GM11168 (cell line): Measurements from ENCODE around the gene CTRL.

ENCODE experiments used
- in situ Hi-C: fragments of 300-500 bp; cut with MboI; formaldehyde crosslinking; loops from one replicate; pipeline ENCODE4 v1.12.0; 2022; ENCODE audit warnings: low sequenced_read_pairs; ENCODE audit not compliant: unreplicated experiment

Gene CTRL

GRCh38 chr16:67897231-67897630, 34.4 kb downstream of the CTRL start:
- in situ Hi-C loops = no loop called here

GRCh38 chr16:67893743-67894399, 37.8 kb downstream of the CTRL start:
- in situ Hi-C loops = no loop called here

GRCh38 chr16:67892899-67893742, 38.5 kb downstream of the CTRL start, which contains the start of gene PSKH1:
Gene PSKH1 (plus strand): TSS chr16:67893254. CDS start chr16:67908750, 15,496 bp downstream.
- in situ Hi-C loops = no loop called here

- in situ Hi-C loops = no loop called here
Observed at GRCh38 chr16:67892375-67892774, 39.3 kb downstream of the CTRL start.

DNA sequence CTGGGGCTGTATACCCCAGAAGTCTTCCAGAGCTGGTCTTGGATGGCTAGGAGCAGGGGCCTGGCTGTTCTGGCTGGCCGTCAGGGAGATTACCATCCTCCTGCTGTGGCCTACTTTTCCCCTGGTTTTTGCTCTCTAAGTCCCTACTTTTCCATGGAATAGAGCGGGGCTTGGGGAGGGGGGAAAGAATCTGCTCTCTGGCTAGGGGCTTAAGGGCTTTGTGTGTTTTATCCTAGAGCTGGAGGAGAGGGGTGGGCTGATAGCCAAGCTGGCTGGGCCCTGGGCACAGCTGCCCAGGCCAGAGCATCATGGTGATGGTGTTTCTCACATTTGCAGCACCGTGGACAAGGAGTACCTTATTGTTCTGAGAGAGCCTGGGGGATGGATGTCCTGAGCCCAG, 43.3 kb downstream of the CTRL start:
- in situ Hi-C loops = no loop called here

- in situ Hi-C loops = no loop called here
Observed at GRCh38 chr16:67886387-67886786, 45.3 kb downstream of the CTRL start.

GRCh38 chr16:67885976-67886375, 45.7 kb downstream of the CTRL start:
- in situ Hi-C loops = no loop called here

- in situ Hi-C loops = no loop called here
Observed at GRCh38 chr16:67885545-67885944, 46.1 kb downstream of the CTRL start.

DNA sequence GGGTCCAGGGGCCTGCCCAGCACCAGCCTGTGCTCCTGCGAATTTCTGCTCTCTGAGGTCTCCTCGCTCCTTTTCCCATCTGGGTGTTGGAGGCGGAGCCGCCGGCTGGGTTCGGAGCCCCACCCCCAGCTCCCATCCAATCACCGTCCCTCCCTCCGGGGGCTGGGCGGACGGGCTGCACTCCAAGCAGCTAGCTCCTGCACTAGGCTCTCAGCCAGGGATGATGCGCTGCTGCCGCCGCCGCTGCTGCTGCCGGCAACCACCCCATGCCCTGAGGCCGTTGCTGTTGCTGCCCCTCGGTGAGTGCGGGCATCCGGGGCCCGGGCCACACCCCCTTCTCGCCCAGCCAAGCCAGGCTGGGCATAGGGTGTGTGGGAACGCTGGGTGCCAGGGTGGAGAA, 47.0 kb downstream of the CTRL start, which contains the start of gene NRN1L:
TSS of gene NRN1L (plus strand) at position 202 of the 400 bp plus-strand sequence. CDS start at position 221, 19 bp downstream.
- in situ Hi-C loops = no loop called here

- in situ Hi-C loops = no loop called here
Observed at GRCh38 chr16:67883872-67884261, 47.8 kb downstream of the CTRL start.

- in situ Hi-C loops = no loop called here
Observed at GRCh38 chr16:67883146-67883871, 48.4 kb downstream of the CTRL start.

DNA sequence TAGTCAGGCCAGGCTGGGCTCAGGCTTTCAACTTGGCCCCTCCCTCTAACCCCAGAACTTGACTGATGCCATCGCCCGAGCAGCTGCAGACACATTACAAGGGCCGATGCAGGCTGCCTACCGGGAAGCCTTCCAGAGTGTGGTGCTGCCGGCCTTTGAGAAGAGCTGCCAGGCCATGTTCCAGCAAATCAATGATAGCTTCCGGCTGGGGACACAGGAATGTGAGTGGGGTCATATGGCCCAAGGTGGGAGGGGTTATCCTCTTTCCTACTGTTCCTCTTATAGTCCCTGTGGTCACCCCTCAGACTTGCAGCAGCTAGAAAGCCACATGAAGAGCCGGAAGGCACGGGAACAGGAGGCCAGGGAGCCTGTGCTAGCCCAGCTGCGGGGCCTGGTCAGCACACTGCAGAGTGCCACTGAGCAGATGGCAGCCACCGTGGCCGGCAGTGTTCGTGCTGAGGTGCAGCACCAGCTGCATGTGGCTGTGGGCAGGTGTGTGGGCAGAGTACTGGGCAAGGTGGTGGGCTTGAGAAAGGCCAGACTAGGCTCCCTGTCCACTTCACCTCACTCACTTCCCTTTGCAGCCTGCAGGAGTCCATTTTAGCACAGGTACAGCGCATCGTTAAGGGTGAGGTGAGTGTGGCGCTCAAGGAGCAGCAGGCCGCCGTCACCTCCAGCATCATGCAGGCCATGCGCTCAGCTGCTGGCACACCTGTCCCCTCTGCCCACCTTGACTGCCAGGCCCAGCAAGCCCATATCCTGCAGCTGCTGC, 49.1 kb downstream of the CTRL start:
- in situ Hi-C loops = no loop called here

- in situ Hi-C loops = no loop called here
Observed at GRCh38 chr16:67881621-67882161, 50.0 kb downstream of the CTRL start.

GRCh38 chr16:67880584-67880983, 51.1 kb downstream of the CTRL start:
- in situ Hi-C loops = no loop called here

- in situ Hi-C loops = no loop called here
Observed at GRCh38 chr16:67879936-67880335, 51.7 kb downstream of the CTRL start.
